Colonic mucosa (tissue), 4 donors: ENCODE data around the gene TMEM131. TPM values are rescaled to one million over a fixed set of nuclear protein-coding genes. Genes with fewer than 3 reads are reported as not detected.

Experiments used
- DNase-seq: peaks from one replicate; pipeline ENCODE4 v3.0.0-alpha.2; 2020
- H3K27ac ChIP-seq: fragments of 200-600 bp; one replicate; pipeline ENCODE4 v1.8.0; 2021
- H3K27me3 ChIP-seq: fragments of 200-600 bp; one replicate; pipeline ENCODE4 v1.8.0; 2021
- H3K36me3 ChIP-seq: fragments of 200-600 bp; one replicate; pipeline ENCODE4 v1.8.0; 2021
- H3K4me1 ChIP-seq: fragments of 200-600 bp; one replicate; pipeline ENCODE4 v1.8.0; 2021; ENCODE audit warnings: mild to moderate bottlenecking
- H3K4me3 ChIP-seq: fragments of 200-600 bp; one replicate; pipeline ENCODE4 v1.8.0; 2021
- H3K9ac ChIP-seq, 2 donors: one replicate each; pipeline ENCODE4 v1.7.0; 2013; ENCODE audit warnings: control low read depth in 2 of 2, low read depth in 2 of 2, low read length in 2 of 2
- H3K9me3 ChIP-seq: fragments of 200-600 bp; one replicate; pipeline ENCODE4 v1.8.0; 2021
- intact Hi-C: fragments of 100-400 bp; cut with DNase I; formaldehyde crosslinking; loops from one replicate; pipeline ENCODE4 v1.14.1; 2022
- total RNA-seq, 2 donors: library from RNA; stranded (reverse); fragmentation: NEBNext Ultra II Directional in 1 of 2; extraction: Animal tissue kit (Norgen Biotek cat#: 25700) in 1 of 2; gene quantifications; one replicate each; pipeline ENCODE4 v1.2.1, GENCODE V29; 2021
- TF ChIP-seq, protein P1 (sequence below): fragments of 200-600 bp; IDR thresholded peaks from one replicate; pipeline ENCODE4 v1.8.0; 2022; ENCODE audit warnings: antibody characterized with exemption, mild to moderate bottlenecking
- donor health status: healthy.
- donor health status: DM: no; HTN: no; CAD: no.
- donor health status: DM: no; HTN: no; CAD: no.

The TMEM131 gene
- total RNA-seq, 2 donors from 2014 or later: 52.4 to 60.8 TPM

GRCh38 chr2:97759727-97760407 is 235.9 kb downstream of the TMEM131 start:
- no peaks in the 10 kb centered on the region for H3K9me3 ChIP-seq
- H3K4me3 ChIP-seq: no peak overlapping the region
- intact Hi-C loops: no loop called here
- no peaks in the 10 kb centered on the region for H3K36me3 ChIP-seq
- no peak overlapping the region for H3K9ac ChIP-seq
- H3K4me1 ChIP-seq: no peaks in the 10 kb centered on the region
- H3K27ac ChIP-seq: no peak overlapping the region
- no peak for DNase-seq
- TF ChIP-seq, protein P1, sequence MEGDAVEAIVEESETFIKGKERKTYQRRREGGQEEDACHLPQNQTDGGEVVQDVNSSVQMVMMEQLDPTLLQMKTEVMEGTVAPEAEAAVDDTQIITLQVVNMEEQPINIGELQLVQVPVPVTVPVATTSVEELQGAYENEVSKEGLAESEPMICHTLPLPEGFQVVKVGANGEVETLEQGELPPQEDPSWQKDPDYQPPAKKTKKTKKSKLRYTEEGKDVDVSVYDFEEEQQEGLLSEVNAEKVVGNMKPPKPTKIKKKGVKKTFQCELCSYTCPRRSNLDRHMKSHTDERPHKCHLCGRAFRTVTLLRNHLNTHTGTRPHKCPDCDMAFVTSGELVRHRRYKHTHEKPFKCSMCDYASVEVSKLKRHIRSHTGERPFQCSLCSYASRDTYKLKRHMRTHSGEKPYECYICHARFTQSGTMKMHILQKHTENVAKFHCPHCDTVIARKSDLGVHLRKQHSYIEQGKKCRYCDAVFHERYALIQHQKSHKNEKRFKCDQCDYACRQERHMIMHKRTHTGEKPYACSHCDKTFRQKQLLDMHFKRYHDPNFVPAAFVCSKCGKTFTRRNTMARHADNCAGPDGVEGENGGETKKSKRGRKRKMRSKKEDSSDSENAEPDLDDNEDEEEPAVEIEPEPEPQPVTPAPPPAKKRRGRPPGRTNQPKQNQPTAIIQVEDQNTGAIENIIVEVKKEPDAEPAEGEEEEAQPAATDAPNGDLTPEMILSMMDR: no peak
- no peaks in the 10 kb centered on the region for H3K27me3 ChIP-seq

DNA sequence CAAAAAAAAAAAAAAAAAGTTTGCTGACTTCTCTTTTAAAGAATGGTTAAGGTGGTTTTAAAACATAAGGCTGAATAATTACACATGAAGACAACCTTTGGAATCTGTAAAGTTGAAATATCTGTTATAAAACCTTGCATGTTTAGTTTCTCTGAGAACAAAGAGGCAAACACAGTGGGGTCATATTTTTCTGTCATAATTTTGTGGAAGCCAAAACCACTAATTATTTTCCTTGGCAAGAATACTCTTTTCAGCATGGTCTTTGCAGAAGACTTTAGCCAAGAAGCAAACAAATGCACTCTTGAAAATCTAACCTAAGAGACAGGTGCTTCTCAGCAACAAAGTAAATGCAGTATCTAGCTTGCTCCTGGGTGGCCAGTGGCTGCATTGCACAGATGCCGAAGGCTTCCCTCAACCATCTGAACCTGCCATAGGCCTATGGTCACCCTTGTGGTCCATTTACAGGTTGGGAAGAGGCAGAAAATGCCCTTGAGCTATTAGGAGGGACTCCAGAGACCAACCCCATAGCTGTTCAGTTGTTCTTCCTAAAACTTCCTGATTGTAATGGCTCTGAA is 237.5 kb downstream of the TMEM131 start:
- intact Hi-C loops: no loop called here
- H3K27ac ChIP-seq: no peak overlapping the region
- H3K4me3 ChIP-seq: no peak overlapping the region
- H3K27me3 ChIP-seq: no peaks in the 10 kb centered on the region
- no peak for DNase-seq
- no peaks in the 10 kb centered on the region for H3K9me3 ChIP-seq
- no peaks in the 10 kb centered on the region for H3K36me3 ChIP-seq
- TF ChIP-seq, protein P1: no peak
- no peaks in the 10 kb centered on the region for H3K4me1 ChIP-seq
- H3K9ac ChIP-seq: no peak overlapping the region

DNA sequence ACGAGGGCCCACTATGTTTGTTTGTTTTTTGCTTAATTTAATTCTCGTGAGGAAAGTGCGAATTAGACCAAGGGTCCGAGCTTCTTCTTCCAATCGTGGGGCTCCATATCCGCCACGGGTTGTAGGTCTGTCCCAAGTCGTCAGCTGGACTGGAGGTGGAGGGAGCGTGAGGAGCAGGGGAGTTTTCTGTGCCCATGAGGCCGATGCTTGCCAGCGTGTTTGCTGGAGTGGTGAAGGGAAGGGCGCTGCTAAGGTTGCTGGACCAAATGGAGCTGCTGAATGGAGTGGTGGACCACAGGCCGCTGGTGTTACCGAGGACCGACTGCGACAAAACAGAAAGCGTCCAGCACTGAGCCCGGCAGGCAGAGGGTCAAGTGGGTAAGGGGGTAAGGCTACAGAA is 238.7 kb downstream of the TMEM131 start:
- DNase-seq: no peak
- no peak overlapping the region for H3K4me3 ChIP-seq
- H3K4me1 ChIP-seq: no peaks in the 10 kb centered on the region
- H3K27me3 ChIP-seq: no peaks in the 10 kb centered on the region
- TF ChIP-seq, protein P1: no peak
- H3K9me3 ChIP-seq: no peaks in the 10 kb centered on the region
- no peaks in the 10 kb centered on the region for H3K36me3 ChIP-seq
- intact Hi-C loops: no loop called here
- H3K27ac ChIP-seq: no peak overlapping the region
- no peak overlapping the region for H3K9ac ChIP-seq

- intact Hi-C loops: no loop called here
- Histone ChIP-seq H3K27me3 (no peaks in the 10 kb centered on the region), H3K27ac (no peak overlapping the region), H3K36me3 (no peaks in the 10 kb centered on the region), H3K4me3 (no peak overlapping the region), H3K9me3 (no peaks in the 10 kb centered on the region), H3K4me1 (no peaks in the 10 kb centered on the region), H3K9ac (no peak overlapping the region)
- no peak for DNase-seq
- TF ChIP-seq, protein P1: no peak
Observed at GRCh38 chr2:97755491-97755890, 240.3 kb downstream of the TMEM131 start.

GRCh38 chr2:97754690-97755346 is 240.9 kb downstream of the TMEM131 start:
- Histone ChIP-seq H3K9me3 (no peaks in the 10 kb centered on the region), H3K4me3 (no peak overlapping the region), H3K4me1 (no peaks in the 10 kb centered on the region), H3K36me3 (no peaks in the 10 kb centered on the region), H3K27me3 (no peaks in the 10 kb centered on the region), H3K9ac (no peak overlapping the region), H3K27ac (no peak overlapping the region)
- no peak for DNase-seq
- intact Hi-C loops: no loop called here
- TF ChIP-seq, protein P1: no peak
